HG02678 (cell line): Measurements from ENCODE around the gene TM9SF3.

Experiments
- ATAC-seq: cut with Tn5 transposase; IDR thresholded peaks from one replicate; pipeline ENCODE4 v1.9.1; 2021; ENCODE audit warnings: mild to moderate bottlenecking, moderate library complexity; ENCODE audit not compliant: unreplicated experiment

Gene TM9SF3

GRCh38 chr10:96513305-96513697, 73.5 kb downstream of the TM9SF3 start:
- ATAC-seq: peak; percentile 53

- ATAC-seq: no peak
Measured at GRCh38 chr10:96512524-96513304, 74.1 kb downstream of the TM9SF3 start.

GRCh38 chr10:96511044-96511945, 75.5 kb downstream of the TM9SF3 start:
- no peak for ATAC-seq

GRCh38 chr10:96509017-96509641, 77.7 kb downstream of the TM9SF3 start:
- no peak for ATAC-seq

- no peak for ATAC-seq
Measured at GRCh38 chr10:96507044-96507443, 79.8 kb downstream of the TM9SF3 start.

- no peak for ATAC-seq
Measured at GRCh38 chr10:96505150-96506136, 81.4 kb downstream of the TM9SF3 start.

- ATAC-seq: no peak
Measured at GRCh38 chr10:96502561-96503282, 84.1 kb downstream of the TM9SF3 start.

- no peak for ATAC-seq
Measured at GRCh38 chr10:96501985-96502384, 84.8 kb downstream of the TM9SF3 start.

GRCh38 chr10:96500519-96500918, 86.3 kb downstream of the TM9SF3 start:
- ATAC-seq: no peak

GRCh38 chr10:96500050-96500449, 86.8 kb downstream of the TM9SF3 start:
- ATAC-seq: no peak

- ATAC-seq: no peak
Measured at GRCh38 chr10:96497391-96497790, 89.4 kb downstream of the TM9SF3 start.

- ATAC-seq: no peak
Measured at GRCh38 chr10:96496281-96496925, 90.4 kb downstream of the TM9SF3 start.

GRCh38 chr10:96495544-96495943, 91.3 kb downstream of the TM9SF3 start:
- ATAC-seq: no peak

GRCh38 chr10:96494694-96495093, 92.1 kb downstream of the TM9SF3 start:
- ATAC-seq: no peak

GRCh38 chr10:96493871-96494525, 92.8 kb downstream of the TM9SF3 start:
- no peak for ATAC-seq

GRCh38 chr10:96493254-96493653, 93.6 kb downstream of the TM9SF3 start:
- no peak for ATAC-seq

- no peak for ATAC-seq
Measured at GRCh38 chr10:96491303-96491702, 95.5 kb downstream of the TM9SF3 start.

- no peak for ATAC-seq
Measured at GRCh38 chr10:96488161-96488935, 98.5 kb downstream of the TM9SF3 start.
